Cardiac septum (tissue), 1 donor: Measurements from ENCODE around the gene DGCR6. TPM values are rescaled to one million over a fixed set of nuclear protein-coding genes. Genes with fewer than 3 reads are reported as not detected.
"Not testable (repeated sequence)": the region's sequence is repeated elsewhere in the genome, so short reads cannot be mapped to it uniquely, and the experiment has no call there.

Source experiments
- DNase-seq: peaks from one replicate; pipeline ENCODE4 v3.0.0-alpha.2; 2020; ENCODE audit warnings: low spot score
- intact Hi-C: fragments of 100-400 bp; cut with DNase I; formaldehyde crosslinking; loops from one replicate; pipeline ENCODE4 v1.14.0; 2022
- total RNA-seq: library from RNA; stranded (reverse); fragmentation: NEBNext Ultra II Directional; extraction: Animal tissue kit (Norgen Biotek cat#: 25700); gene quantifications from one replicate; pipeline ENCODE4 v1.2.1, GENCODE V29; 2021
- donor health status: DM: no; HTN: no; CAD: no.

The DGCR6 gene
- total RNA-seq, 1 donor from 2014 or later = 7.6 TPM

DNA sequence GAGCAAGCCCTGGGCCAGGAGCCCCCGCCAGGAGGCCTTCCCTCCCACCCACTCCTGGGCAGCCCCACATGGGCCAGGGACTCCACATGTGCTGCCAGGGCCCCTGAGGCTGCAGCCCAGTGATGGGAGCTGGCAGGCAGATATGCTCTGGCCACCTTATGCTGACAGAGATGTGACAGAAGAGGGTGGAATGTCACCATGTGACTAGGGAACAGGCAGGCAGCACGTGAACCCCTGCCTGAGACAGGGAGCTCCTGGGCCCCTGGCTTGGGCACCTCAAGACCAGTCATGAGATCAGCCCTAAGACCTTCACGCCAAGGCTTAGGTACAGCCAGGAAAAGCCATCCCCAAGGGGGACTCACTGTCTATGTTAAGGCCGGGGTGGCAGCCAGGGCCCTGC is 20.9 kb downstream of the DGCR6 start:
- intact Hi-C loops = no loop called here
- no peak for DNase-seq

DNA sequence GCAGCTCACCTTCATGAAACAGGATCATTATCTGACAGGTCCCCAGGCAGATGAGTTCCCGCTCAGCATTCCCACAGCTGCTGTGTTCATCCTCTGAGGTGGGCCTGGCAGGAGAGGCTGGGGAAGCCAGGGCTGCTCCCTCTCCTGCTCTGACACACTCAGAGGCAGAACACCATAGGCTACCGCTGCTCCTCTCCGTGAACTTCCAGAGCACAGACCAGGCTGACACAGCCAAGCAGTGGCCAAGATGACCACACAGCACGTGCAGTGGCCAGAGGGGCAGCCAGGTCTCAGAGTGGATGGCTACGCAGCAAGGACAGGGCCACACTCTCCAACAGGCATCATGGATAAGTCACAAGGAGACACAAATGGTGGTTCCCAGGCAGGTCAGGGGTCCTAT is 21.5 kb downstream of the DGCR6 start:
- intact Hi-C loops = no loop called here
- DNase-seq = no peak

DNA sequence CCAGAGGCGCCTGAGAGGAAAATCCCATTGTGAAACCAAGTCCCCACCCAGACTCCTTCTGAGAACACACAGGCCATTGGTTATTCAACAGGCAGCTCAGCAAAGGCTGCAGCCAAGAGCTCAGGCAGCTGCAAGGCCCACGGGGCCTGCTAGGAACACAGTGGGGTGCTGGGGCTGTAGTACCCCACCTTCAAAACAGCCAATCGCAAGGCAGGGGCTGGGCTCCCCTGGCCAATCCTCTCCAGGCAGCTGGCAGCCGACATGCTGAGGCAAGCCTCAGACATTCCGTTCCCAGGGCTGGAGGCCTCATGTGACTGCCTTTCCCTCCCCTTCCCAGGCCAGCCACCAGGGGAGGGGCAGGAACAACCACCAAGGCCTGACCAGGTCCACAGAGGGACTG is 23.3 kb downstream of the DGCR6 start:
- no peak for DNase-seq
- intact Hi-C loops = no loop called here

DNA sequence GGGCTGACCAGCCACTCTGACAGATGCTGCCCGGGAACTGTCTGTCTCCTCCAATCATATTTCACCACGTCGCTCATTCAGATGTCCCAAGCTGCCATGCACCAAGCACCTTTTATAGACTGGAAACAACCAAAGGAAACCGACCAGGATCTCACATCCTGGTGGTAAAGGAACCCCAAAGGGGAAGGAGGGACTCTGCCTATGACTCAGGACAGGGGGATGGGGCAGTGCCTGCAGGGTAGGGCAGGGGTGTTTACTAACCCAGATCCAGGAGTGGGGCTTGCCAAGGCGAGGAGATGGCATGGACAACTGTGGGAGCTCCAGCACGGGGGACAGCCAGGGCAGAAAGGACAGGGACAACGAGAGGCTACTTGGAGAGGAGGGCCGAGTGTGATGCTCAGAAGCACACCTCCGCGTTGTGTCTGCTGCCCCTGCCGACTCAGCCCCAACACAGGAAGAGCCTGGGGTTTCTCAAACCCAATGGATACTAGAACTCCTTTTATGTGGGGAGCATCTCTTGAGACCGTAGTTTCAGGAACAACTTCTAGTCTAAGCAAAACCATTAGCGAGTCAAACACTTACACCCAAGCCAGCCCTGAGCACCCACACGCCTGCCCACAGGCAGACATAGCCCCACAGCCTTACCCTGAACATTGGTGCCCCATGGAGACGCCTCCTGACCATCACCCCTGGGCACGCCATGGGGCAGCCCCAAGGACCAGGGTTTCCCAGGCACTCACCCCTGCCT is 26.0 kb downstream of the DGCR6 start:
- intact Hi-C loops = no loop called here
- DNase-seq = no peak

DNA sequence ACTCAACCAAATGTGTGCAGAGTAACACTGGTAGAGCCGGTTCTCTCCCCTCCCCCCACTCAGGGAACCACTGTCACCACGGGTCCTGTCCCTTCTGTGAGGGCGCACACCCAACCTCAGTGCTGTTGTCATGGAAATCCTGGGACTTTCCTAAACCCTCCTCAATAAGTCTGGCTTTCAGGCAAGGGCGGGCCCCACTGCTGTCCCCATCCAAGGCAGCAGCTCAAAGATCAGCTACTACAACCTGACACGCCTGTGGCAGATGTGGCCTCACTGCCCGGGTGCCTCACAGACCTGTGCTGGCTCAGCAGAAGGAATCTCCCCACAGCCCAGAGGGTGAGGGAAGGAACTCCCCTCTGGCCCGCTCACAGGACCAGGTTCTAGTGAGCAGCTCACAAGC is 27.8 kb downstream of the DGCR6 start:
- DNase-seq = no peak

DNA sequence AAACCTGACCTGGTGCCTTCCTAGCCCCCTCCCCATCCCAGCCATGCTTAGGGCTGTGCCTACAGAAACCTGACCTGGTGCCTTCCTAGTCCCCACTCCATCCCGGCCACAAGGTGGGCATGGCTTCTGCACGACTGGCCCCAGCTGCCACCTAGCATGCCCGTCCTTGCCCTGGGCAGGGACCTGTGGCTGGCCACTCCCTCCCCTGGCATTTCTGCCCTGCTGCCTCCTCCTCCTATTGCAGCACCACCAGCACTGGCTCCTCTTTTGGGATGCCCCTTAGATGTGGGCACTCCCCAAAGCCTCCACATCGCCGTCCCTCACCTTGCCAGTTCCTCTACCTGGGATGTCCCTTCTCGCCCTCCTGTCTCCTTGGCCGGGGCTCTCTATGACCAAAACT is 28.6 kb downstream of the DGCR6 start:
- DNase-seq, intact Hi-C loops: not testable (repeated sequence)

More for the DNA sequence above, 27.8 kb downstream of the DGCR6 start:
- intact Hi-C loops = no loop called here

DNA sequence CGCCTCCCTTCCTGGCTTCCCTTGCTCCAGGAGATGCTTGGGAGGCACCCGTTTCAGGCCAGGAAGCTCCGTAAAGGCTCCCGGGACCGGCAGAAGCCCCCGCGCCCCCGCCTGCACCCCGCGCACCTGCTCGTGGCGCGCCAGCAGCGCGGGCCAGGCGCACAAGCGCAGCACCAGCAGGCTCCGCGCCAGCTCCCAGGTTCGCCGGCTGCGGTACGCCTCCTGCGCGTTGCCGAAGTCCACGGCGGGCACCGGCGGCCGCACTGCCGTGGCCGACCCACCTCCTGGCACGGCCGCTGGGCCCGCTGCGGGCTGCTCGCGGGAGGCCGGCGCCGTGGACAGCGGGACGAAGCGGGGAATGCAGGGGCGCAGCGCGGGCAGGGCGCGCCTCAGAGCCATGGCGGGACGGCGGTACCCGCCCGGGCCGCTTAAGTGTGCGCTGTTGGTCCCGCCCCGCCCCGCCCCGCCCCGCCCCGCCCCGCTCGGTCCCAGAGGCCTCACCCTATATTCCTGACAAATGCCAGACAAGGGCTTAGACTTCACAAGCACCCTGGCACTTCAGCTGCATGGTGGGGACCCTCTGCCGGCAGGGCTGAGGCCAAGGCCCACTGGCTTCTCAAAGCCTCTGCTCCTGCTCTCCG is 29.9 kb downstream of the DGCR6 start, which contains the start of gene PRODH:
Gene PRODH (minus strand): TSS at position 405 of the 641 bp plus-strand sequence. CDS start 6 bp downstream, at position 399.
- DNase-seq = no peak
- intact Hi-C loops = no loop called here

DNA sequence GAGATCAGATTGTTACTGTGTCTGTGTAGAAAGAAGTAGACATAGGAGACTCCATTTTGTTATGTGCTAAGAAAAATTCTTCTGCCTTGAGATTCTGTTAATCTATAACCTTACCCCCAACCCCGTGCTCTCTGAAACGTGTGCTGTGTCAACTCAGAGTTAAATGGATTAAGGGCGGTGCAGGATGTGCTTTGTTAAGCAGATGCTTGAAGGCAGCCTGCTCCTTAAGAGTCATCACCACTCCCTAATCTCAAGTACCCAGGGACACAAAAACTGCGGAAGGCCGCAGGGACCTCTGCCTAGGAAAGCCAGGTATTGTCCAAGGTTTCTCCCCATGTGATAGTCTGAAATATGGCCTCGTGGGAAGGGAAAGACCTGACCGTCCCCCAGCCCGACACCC is 32.6 kb downstream of the DGCR6 start:
- intact Hi-C loops, DNase-seq: not testable (repeated sequence)

DNA sequence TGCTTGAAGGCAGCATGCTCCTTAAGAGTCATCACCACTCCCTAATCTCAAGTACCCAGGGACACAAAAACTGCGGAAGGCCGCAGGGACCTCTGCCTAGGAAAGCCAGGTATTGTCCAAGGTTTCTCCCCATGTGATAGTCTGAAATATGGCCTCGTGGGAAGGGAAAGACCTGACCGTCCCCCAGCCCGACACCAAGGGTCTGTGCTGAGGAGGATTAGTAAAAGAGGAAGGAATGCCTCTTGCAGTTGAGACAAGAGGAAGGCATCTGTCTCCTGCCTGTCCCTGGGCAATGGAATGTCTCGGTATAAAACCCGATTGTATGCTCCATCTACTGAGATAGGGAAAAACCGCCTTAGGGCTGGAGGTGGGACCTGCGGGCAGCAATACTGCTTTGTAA is 41.0 kb downstream of the DGCR6 start:
- DNase-seq, intact Hi-C loops: not testable (repeated sequence)

DNA sequence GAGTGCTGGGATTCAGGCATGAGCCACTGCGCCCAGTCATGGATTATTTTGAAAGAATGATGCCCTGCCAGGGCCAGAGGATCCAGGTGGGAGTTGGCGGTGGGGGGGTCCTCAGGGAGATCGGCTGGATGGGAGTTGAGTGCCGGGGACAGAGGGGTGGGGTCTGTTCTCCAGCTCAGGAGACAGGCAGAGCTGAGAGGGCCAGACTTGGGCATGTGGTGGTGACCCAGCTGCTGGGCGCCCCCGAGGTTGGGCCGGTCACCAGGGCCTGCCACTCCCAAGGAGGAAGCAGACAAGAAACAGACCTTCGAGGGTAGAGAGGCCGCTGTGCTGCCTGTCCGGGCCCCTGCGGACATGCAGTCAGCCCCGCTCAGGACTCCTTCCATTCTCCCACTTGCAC is 41.8 kb downstream of the DGCR6 start:
- peak; percentile 74 for DNase-seq
- intact Hi-C loops = no loop called here

DNA sequence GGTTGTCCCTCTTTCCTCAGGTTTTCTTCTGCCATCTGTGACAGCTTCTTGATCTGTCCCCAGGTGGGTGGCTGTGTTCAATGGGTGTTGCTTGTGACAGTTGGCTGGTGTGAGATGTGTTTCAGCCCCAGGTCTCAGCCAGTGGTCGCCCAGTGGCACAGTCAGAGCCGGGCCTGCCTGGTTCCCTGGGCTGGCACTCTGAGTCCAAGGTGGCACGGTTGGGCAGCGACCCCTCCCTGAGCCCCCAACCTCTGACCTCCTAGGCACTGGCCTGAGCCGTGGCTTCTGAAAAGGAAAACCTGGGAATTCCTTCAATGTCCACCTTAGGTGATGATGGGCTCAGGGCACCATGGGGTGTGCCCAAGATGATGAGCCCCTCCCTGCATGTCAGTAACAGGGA is 44.0 kb downstream of the DGCR6 start:
- intact Hi-C loops = no loop called here
- DNase-seq = peak; percentile 66

DNA sequence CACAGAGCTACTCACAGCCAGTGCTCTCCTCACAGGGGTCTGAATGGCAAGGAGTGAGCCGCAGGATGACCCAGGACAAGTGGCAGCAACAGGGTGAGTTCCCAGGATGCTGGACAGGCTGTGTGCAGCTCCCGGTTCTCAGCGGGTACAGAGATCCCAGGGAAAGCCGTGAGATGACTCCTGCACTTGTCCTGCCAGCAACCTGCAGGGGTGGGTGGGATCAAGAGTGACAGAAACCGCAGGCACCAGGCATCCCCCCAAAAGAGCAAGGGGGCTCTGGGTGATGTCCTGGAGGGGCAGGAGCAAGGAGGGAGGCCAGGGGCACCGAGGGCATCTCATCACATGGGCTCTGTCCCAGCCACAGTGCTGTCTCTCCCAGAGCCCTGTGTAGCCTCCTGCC is 45.9 kb downstream of the DGCR6 start:
- intact Hi-C loops = no loop called here
- DNase-seq = no peak

DNA sequence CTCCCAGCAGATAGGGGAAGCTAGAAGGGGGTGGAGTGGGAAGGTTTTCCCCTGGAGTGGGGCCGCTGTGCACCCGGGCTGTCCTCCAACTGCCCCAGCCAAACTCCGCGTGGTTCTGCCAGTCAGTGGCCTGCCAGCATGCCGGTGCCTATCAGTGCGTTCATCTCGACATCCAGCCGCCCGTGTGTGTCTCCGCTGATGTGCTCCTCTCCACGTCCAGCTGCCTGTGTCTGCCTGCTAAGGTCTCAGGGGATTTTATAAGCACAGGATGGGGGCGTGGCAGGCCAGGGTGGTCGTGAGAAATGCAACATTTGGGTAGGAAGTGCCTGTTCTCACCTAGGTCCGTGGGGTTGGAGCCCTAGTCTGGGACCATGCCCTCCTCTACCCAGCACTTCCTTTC is 47.0 kb downstream of the DGCR6 start:
- intact Hi-C loops = not testable (repeated sequence)
- DNase-seq = peak; percentile 33

DNA sequence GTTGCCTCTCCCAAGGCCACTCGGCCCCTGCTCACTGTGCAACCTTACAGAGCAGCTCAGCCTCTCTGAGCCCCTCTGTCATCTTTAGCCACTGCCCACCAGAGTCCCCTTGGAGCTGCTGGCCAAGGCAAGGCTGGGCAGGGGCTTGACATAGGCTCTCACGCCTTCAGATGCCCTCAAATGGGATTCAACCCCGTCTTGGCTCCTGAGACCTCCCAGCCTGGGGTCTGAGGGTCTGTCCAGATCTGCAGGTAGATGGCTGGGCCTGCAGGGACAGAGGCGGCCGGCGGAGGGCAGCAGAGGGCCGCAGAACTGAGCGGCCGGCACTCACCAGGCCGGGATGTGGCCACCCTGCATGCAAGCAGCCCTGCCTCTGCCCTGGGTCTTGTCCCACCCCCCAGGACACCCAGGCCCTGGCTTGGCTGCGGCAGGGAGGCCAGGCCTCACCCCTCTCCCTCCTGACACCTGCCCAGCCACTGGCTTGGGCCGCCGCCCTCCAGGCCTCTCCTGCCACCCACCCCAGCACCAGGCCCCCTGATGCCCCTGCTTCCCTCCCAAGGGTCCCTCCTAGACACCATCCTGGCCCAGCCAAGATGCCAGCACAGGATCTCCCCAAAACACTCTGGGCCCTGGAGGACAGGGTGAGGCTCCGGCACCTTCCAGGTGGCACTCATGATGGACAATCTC is 48.3 kb downstream of the DGCR6 start:
- peak; percentile 81 for DNase-seq
- intact Hi-C loops = not testable (repeated sequence)

DNA sequence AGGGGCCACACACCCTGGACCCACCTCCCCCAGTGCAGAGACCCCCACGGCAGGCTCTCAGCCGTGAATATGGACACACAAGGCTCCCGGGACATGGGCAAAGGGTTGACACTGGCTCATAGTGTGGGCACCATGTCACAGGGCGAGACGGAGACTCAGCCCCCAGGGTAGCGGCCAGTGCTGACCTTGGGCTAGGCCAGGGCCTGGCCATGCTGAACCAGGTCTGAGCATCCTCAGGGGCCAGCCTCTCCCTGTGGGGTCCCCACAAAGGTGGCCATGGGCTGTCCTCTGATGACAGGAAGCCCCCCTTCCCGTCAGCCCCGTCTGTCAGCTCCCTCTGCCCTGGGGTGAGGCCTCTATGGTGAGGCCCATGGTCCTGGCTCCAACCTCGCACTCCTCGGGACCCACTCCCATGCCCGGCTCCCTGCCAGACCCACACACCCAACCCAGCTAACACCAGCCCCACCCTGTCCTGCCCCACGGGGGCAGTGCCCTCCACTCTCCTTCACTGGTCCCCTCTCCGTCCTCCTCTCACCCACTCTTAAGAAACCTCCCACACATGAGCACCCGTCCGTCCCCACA is 49.0 kb downstream of the DGCR6 start:
- intact Hi-C loops = no loop called here

DNA sequence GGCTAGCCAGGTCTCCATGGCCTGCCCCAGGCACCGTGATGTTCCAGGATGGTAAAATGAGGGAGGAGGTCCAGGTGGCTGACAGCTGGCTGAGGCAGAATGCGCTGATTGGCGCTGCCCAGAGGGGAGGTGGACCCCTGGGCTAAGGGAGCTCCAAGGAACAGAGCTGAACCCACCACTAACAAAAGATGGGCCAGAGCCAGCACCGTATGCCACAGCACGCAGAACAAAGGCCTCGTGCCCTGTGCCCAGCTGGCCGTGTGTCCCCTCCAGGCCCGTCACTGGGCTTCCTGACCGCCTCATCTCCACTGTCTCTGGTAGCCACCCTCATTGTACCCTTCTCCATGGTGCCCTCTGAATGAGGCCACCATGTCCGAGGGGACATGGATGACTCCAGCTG is 49.6 kb downstream of the DGCR6 start:
- intact Hi-C loops = no loop called here
- DNase-seq = peak; percentile 31

More for the DNA sequence above, 49.0 kb downstream of the DGCR6 start:
- DNase-seq = peak; percentile 58

DNA sequence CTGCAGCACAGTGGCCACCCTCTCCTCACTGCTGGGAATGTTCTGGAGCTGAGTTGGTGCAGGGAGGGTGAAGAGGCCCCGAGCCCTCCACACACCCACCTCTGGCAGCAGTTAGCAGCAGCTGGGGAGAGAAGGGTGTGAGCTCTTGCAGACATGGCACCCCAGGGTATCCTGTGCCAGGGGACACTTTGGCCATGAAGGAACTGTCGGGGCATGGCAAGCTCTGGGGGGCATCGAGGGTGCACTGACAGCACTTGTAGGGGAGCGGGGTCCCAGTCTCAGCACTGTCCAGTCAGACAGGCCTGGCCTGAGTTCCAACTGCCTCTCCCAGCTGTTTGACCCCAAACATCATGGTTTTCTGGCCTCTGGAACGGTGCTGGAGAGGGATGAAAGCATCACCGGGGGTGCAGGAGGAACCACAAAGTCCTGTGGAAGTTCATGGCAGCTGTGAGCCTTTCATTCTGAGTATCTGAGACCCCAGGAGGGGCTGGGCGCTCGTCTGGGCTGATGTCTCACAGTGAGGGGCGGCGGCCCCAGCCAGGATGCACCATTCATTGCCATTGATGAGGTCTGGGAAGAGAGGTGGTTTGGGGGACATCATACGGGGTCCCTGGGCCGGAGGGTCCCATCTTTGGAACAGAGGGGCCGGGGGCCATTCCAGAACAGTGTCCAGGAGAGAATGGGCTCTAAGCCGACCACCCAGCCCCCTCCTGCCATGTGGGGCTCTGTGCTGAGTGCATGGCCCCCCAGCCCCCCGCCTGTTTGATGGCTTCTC is 50.2 kb downstream of the DGCR6 start:
- DNase-seq = peak; percentile 59
- intact Hi-C loops = not testable (repeated sequence)

DNA sequence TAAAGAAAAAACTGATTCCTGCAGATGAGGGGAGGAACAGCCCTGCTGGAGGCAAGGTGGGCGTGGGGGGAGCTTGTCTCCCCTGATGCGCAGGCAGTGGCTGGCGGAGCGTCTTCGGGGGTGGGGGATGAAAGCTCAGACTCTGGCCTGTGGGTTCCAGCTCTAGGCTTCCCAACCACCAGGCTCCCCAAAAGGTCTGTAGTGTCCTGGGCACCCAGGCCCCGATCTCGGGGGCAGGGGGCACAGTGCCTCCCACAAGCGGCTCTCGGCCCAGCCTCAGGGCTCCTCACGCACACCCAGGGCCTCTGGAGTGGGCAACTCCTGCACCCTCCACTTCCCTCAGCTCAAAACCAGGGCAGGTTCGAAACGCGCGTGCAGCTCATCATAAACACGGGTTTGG is 50.8 kb downstream of the DGCR6 start:
- peak; percentile 35 for DNase-seq
- intact Hi-C loops = not testable (repeated sequence)

DNA sequence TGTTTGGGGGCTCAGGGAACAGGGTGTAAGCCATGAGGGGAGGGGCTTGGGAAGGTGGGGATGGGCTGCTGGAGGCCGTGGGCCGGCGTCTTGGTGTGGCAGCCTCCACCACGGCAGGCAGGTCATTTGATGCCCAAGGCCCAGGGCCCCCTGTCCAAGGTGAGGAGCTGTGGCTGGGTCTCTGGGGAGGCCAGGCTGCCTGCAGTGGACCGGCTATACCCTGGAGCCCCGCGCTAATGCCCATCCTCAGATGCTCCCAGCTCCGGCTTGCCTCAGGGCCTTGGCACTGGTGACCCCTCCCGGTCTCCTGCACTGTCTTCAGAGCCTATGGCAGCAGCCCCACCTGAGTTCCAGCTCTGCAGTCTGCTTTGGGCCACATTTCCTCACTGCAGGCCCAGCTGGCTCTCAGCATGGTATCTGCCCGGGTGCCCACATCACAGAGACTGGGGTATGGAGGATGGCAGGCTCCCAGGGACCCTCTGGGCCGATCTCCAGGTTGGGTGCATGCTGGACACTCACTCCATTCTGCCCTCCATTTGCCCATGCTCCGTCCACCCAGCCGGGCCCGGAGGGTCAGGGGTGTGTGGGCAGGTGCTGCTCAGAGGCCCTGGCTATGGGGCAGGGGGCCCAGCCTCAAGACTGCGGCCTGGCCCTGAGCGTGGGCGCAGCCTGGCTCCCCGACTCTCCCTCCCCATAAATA is 51.7 kb downstream of the DGCR6 start:
- DNase-seq = peak; percentile 46
- intact Hi-C loops = not testable (repeated sequence)
